K562 (cell line): ENCODE data around the gene PROK2. TPM values are rescaled to one million over a fixed set of nuclear protein-coding genes. Genes with fewer than 3 reads are reported as not detected.

Source experiments
- ADNP ChIP-seq: fragments of 200-800 bp; sonication (Bioruptor generic); IDR thresholded peaks from 2 replicates; pipeline ENCODE4 v1.6.1; 2016; ENCODE audit warnings: missing genetic modification characterization, missing compliant biosample characterization
- CREM ChIP-seq: IDR thresholded peaks from 2 replicates; pipeline ENCODE4 v1.6.1; 2014; ENCODE audit warnings: antibody characterized with exemption, low read depth
- CTBP1 ChIP-seq: fragments of 450-650 bp; IDR thresholded peaks from 2 replicates; pipeline ENCODE4 v1.6.1; 2016; ENCODE audit warnings: borderline replicate concordance
- DMBX1 ChIP-seq: fragments of 250-450 bp; sonication (Bioruptor Pico); IDR thresholded peaks from 2 replicates; pipeline ENCODE4 v1.8.0; 2022; ENCODE audit warnings: inconsistent platforms, mild to moderate bottlenecking, moderate library complexity, borderline replicate concordance
- HDAC1 ChIP-seq, 2 experiments: fragments of 450-650 bp; IDR thresholded peaks; 2 replicates each; pipeline ENCODE4 v1.6.1; 2016 to 2017; ENCODE audit warnings: inconsistent platforms in 1 of 2, mild to moderate bottlenecking in 1 of 2, moderate library complexity in 1 of 2
- HSF4 ChIP-seq: fragments of 250-450 bp; sonication (Bioruptor Pico); IDR thresholded peaks from 2 replicates; pipeline ENCODE4 v2.1.2; 2022; ENCODE audit warnings: mild to moderate bottlenecking, moderate library complexity, borderline replicate concordance
- JUN ChIP-seq, 2 experiments: sonication (generic) in 1 of 2; formaldehyde crosslinking in 1 of 2; IDR thresholded peaks; 2 replicates each; pipeline versions ENCODE4 v1.6.1 to v1.8.0; 2012 to 2022; ENCODE audit warnings: borderline replicate concordance in 2 of 2, mild to moderate bottlenecking in 2 of 2, improper control_type of control experiment in 1 of 2, low read depth in 1 of 2, low read length in 1 of 2, missing genetic modification reagents in 1 of 2
- NONO ChIP-seq, 2 experiments: fragments of 200-400 bp in 1 of 2; fragments of 450-650 bp in 1 of 2; formaldehyde crosslinking in 1 of 2; IDR thresholded peaks; 2 replicates each; pipeline ENCODE4 v1.6.1; 2017; ENCODE audit warnings: low read depth in 2 of 2, mild to moderate bottlenecking in 2 of 2, moderate library complexity in 2 of 2, low read length in 1 of 2
- NR3C1 ChIP-seq: sonication (generic); formaldehyde crosslinking; IDR thresholded peaks from 2 replicates; pipeline ENCODE4 v1.8.1; 2022; ENCODE audit warnings: missing genetic modification reagents
- SRF ChIP-seq, 2 experiments: fragments of 250-450, 450-650 bp in 1 of 2; sonication (Bioruptor Pico) in 1 of 2; sonication (generic) in 1 of 2; formaldehyde crosslinking; IDR thresholded peaks; 2 replicates each; pipeline versions ENCODE4 v1.5.0 to v1.5.1; 2020 to 2022; ENCODE audit warnings: mild to moderate bottlenecking in 1 of 2, missing genetic modification reagents in 1 of 2
- TOE1 ChIP-seq, 2 experiments: fragments of 450-650 bp in 1 of 2; sonication (generic) in 1 of 2; formaldehyde crosslinking in 1 of 2; IDR thresholded peaks; 2 replicates each; pipeline versions ENCODE4 v1.7.1 to v1.8.0; 2016 to 2022; ENCODE audit warnings: borderline replicate concordance in 2 of 2, mild to moderate bottlenecking in 2 of 2, antibody characterized with exemption in 1 of 2, inconsistent platforms in 1 of 2, low read depth in 1 of 2, missing genetic modification reagents in 1 of 2, moderate library complexity in 1 of 2
- polyA plus RNA-seq, 8 experiments: library from polyadenylated mRNA; depleted of rRNA in 4 of 8; stranded (reverse) in 5 of 8; unstranded in 3 of 8; fragments of >200 nt; fragmentation: Nextera tagmentation in 2 of 8; fragmentation: Illumina TruSeq in 1 of 8; extraction: Ambion mirVana in 2 of 8; extraction: Trizol in 1 of 8; gene quantifications; 2 replicates each; pipeline versions ENCODE4 v1.2.1 to v1.2.3, GENCODE V29; 2011 to 2014; ENCODE audit warnings: inconsistent platforms in 1 of 8, missing spikeins in 1 of 8
- total RNA-seq, 7 experiments: library from RNA; depleted of rRNA in 6 of 7; stranded (reverse); fragments of >200 nt in 6 of 7; fragmentation: Illumina TruSeq in 2 of 7; extraction: Trizol in 2 of 7; gene quantifications; 2 replicates each; pipeline versions ENCODE4 v1.2.1 to v1.2.3, GENCODE V29; 2011 to 2021; ENCODE audit warnings: low replicate concordance in 1 of 7
- TF ChIP-seq, protein P1 (sequence below): fragments of 250-450 bp; sonication (Bioruptor Pico); IDR thresholded peaks from 2 replicates; pipeline ENCODE4 v1.5.0; 2021
- TF ChIP-seq, protein P2 (sequence below): fragments of 150-350 bp; IDR thresholded peaks from 2 replicates; pipeline ENCODE4 v1.6.1; 2014; ENCODE audit warnings: low read depth, mild to moderate bottlenecking, low read length, borderline replicate concordance
- TF ChIP-seq, protein P3 (sequence below): sonication (generic); formaldehyde crosslinking; IDR thresholded peaks from 2 replicates; pipeline ENCODE4 v1.9.0; 2022; ENCODE audit warnings: mild to moderate bottlenecking, missing genetic modification reagents
- TF ChIP-seq, protein P4 (sequence below): fragments of 250-450 bp; sonication (Bioruptor Pico); IDR thresholded peaks from 2 replicates; pipeline ENCODE4 v1.4.0; 2020

Gene PROK2
- total and polyA plus RNA-seq, 9 of the 15 experiments (the other 6 are each of a cell fraction or from before 2014, with no cell fraction given), result 0.07 to 0.13 TPM; not detected in 7

DNA sequence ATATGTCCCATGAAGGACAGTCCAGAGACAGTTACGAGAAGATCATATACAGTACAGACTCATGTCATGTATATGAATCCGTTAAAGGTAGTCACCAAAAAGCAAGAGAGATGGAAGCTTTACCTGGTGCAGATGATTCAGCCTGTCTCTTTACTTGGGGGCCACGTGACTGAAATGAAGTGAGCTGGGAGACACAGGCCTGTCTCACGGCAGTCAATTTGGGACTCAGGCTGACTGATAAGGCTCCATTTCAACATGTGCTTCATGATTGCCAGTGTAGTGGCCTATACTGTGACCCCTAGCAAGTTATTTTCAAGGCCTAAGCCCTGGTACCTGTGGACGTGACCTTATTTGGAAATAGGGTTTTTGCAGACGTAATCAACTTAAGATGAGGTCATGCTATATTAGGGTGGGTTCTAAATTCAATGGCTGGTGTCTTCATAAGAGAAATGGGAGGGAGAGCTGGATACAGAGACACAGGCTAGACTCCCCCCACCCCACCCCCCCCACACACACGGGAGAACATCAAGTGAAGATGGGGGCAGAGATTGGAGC lies 3.0 kb upstream of the PROK2 start (continued):
- TF ChIP-seq, protein P1, sequence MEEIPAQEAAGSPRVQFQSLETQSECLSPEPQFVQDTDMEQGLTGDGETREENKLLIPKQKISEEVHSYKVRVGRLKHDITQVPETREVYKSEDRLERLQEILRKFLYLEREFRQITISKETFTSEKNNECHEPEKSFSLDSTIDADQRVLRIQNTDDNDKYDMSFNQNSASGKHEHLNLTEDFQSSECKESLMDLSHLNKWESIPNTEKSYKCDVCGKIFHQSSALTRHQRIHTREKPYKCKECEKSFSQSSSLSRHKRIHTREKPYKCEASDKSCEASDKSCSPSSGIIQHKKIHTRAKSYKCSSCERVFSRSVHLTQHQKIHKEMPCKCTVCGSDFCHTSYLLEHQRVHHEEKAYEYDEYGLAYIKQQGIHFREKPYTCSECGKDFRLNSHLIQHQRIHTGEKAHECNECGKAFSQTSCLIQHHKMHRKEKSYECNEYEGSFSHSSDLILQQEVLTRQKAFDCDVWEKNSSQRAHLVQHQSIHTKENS (CRISPR knock-in tag), result no peak
- TF ChIP-seq, protein P2, sequence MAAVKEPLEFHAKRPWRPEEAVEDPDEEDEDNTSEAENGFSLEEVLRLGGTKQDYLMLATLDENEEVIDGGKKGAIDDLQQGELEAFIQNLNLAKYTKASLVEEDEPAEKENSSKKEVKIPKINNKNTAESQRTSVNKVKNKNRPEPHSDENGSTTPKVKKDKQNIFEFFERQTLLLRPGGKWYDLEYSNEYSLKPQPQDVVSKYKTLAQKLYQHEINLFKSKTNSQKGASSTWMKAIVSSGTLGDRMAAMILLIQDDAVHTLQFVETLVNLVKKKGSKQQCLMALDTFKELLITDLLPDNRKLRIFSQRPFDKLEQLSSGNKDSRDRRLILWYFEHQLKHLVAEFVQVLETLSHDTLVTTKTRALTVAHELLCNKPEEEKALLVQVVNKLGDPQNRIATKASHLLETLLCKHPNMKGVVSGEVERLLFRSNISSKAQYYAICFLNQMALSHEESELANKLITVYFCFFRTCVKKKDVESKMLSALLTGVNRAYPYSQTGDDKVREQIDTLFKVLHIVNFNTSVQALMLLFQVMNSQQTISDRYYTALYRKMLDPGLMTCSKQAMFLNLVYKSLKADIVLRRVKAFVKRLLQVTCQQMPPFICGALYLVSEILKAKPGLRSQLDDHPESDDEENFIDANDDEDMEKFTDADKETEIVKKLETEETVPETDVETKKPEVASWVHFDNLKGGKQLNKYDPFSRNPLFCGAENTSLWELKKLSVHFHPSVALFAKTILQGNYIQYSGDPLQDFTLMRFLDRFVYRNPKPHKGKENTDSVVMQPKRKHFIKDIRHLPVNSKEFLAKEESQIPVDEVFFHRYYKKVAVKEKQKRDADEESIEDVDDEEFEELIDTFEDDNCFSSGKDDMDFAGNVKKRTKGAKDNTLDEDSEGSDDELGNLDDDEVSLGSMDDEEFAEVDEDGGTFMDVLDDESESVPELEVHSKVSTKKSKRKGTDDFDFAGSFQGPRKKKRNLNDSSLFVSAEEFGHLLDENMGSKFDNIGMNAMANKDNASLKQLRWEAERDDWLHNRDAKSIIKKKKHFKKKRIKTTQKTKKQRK, result no peak
- no peak for TF ChIP-seq JUN (IDR thresholded peaks at IDR 0.05; ENCODE audit: borderline replicate concordance, low read depth, low read length)
- TF ChIP-seq JUN (CRISPR knock-in tag; IDR thresholded peaks at IDR 0.05; ENCODE audit: borderline replicate concordance), result no peak
- no peak for TF ChIP-seq DMBX1 (CRISPR knock-in tag)
- TF ChIP-seq, protein P3, sequence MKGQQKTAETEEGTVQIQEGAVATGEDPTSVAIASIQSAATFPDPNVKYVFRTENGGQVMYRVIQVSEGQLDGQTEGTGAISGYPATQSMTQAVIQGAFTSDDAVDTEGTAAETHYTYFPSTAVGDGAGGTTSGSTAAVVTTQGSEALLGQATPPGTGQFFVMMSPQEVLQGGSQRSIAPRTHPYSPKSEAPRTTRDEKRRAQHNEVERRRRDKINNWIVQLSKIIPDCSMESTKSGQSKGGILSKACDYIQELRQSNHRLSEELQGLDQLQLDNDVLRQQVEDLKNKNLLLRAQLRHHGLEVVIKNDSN (CRISPR knock-in tag), result peak; percentile 80
- TF ChIP-seq NONO (IDR thresholded peaks at IDR 0.05; ENCODE audit: low read depth in 2 of 2, low read length in 1 of 2), result no peak
- TF ChIP-seq NR3C1 (CRISPR knock-in tag), result no peak
- no peak for TF ChIP-seq ADNP (tag)
- TF ChIP-seq, protein P4, sequence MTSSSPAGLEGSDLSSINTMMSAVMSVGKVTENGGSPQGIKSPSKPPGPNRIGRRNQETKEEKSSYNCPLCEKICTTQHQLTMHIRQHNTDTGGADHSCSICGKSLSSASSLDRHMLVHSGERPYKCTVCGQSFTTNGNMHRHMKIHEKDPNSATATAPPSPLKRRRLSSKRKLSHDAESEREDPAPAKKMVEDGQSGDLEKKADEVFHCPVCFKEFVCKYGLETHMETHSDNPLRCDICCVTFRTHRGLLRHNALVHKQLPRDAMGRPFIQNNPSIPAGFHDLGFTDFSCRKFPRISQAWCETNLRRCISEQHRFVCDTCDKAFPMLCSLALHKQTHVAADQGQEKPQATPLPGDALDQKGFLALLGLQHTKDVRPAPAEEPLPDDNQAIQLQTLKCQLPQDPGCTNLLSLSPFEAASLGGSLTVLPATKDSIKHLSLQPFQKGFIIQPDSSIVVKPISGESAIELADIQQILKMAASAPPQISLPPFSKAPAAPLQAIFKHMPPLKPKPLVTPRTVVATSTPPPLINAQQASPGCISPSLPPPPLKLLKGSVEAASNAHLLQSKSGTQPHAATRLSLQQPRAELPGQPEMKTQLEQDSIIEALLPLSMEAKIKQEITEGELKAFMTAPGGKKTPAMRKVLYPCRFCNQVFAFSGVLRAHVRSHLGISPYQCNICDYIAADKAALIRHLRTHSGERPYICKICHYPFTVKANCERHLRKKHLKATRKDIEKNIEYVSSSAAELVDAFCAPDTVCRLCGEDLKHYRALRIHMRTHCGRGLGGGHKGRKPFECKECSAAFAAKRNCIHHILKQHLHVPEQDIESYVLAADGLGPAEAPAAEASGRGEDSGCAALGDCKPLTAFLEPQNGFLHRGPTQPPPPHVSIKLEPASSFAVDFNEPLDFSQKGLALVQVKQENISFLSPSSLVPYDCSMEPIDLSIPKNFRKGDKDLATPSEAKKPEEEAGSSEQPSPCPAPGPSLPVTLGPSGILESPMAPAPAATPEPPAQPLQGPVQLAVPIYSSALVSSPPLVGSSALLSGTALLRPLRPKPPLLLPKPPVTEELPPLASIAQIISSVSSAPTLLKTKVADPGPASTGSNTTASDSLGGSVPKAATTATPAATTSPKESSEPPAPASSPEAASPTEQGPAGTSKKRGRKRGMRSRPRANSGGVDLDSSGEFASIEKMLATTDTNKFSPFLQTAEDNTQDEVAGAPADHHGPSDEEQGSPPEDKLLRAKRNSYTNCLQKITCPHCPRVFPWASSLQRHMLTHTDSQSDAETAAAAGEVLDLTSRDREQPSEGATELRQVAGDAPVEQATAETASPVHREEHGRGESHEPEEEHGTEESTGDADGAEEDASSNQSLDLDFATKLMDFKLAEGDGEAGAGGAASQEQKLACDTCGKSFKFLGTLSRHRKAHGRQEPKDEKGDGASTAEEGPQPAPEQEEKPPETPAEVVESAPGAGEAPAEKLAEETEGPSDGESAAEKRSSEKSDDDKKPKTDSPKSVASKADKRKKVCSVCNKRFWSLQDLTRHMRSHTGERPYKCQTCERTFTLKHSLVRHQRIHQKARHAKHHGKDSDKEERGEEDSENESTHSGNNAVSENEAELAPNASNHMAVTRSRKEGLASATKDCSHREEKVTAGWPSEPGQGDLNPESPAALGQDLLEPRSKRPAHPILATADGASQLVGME (CRISPR knock-in tag), result no peak
- TF ChIP-seq SRF (CRISPR knock-in tag; IDR thresholded peaks at IDR 0.05), result peak in 1 of 2 experiments; percentile 91; a peak in 2 of 4 replicates
- no peak for TF ChIP-seq CREM
- peak; percentile 62; the same call in 1 of the 2 replicates for TF ChIP-seq TOE1 (IDR thresholded peaks at IDR 0.05; ENCODE audit: borderline replicate concordance)
- no peak for TF ChIP-seq TOE1 (CRISPR knock-in tag; IDR thresholded peaks at IDR 0.05; ENCODE audit: borderline replicate concordance, low read depth)
- TF ChIP-seq CTBP1, result peak; percentile 57; the same call in 1 of the 2 replicates
- TF ChIP-seq HDAC1 (IDR thresholded peaks at IDR 0.05), result no peak
- no peak for TF ChIP-seq HSF4 (CRISPR knock-in tag)
